ENCODE data around the gene CD6.

The CD6 gene

DNA sequence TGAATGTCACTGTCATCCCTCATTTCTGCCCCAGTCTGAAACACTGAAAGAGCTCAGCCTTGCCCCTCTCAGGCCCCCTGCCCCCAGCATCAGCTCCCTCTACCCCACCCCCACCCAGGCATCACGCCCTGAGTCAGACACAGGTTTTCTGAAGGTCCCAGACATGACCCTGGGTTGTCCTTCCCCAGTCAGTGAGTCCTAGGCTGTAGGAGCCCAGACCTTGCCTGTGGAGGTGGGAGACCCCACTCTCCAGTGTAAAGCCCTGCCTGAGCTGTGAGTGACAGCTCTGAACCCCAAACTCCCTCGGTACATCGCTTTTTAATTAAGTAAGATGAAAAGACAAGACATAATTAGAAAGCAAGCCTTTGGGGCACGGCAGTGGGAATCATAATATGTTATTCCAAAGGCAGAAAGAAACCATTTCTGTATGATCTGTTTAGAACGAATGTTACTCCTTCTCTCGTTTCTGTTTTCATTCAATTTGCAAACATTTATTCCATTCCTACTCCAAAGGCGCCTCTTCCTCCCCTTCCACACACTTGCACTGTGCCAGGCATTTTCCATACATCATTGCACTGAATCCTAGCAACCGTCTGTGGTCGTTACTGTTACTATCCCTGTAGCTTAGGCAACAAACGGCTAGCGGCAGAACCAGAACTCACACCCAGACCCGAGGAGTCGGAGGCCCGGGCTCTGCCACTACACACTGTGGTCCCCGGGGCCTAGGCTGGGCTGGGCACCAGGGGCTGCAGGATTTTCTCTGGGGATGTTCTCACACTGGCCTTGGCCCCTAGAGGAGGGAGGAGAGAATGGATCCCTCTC is 63.4 kb downstream of the CD6 start:
- no peak for DNase-seq

DNA sequence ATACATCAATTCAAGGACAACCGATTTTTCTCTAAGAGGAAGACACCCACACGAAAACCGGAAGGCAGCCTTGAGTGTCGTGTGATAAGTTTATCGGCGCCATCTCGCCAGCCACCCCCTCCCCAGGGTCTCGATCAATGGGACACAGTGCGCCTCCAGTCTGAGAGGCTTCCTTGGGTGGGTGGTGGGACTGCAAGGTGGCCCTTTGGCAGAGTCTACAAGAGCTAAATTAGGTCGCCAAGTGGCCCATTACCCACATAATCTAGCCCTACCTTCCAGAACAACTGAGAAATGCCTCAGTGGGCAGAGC is 64.0 kb downstream of the CD6 start:
- DNase-seq: no peak

DNA sequence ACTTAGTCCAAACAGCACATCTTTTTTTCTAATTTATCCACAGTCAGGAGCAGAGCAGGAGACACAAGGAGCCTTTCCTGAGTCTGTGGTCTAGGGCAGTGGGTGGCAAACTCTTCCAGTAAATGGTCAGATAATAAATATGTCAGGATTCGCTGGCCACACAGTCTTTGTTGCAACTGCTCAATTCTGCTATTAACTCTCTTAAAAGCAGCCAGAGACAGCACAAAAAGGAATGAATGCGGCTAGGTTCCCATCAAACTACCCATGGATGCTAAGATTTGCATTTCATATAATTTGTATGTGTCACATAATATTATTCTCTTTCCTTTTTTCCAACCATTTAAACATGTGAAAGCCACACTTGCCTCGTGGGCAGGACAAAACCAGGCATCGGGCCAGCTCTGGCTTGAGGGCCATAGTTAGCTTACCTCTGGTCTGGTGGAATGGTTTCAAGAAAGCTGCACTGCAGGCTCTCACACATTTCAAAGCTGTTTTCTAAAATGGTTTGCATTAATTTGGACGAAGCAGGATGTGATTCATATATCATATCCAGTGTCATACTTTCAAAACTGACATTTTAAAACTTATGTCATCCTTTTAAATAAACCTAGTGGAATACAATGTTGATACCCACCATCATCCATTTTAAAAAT is 66.1 kb downstream of the CD6 start:
- no peak for DNase-seq

DNA sequence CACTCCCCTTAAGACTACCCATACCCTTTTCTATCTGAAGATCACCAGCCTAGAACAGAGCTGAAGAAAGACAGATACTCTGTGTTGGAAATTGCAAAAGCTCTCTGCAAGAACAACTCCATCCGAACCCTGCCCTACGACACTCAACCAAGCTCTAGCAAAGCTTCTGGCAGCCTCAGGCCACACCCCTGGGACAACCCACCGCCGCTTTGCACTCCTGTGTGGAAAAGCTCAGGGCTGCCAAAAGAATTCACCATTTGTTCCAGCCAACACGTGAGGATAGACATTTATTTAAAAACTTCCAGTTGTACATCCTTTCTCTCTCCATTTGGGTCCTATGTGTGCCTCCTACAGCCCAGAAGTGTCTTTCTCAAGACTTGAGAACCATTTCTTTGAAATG is 68.4 kb downstream of the CD6 start:
- DNase-seq: no peak

DNA sequence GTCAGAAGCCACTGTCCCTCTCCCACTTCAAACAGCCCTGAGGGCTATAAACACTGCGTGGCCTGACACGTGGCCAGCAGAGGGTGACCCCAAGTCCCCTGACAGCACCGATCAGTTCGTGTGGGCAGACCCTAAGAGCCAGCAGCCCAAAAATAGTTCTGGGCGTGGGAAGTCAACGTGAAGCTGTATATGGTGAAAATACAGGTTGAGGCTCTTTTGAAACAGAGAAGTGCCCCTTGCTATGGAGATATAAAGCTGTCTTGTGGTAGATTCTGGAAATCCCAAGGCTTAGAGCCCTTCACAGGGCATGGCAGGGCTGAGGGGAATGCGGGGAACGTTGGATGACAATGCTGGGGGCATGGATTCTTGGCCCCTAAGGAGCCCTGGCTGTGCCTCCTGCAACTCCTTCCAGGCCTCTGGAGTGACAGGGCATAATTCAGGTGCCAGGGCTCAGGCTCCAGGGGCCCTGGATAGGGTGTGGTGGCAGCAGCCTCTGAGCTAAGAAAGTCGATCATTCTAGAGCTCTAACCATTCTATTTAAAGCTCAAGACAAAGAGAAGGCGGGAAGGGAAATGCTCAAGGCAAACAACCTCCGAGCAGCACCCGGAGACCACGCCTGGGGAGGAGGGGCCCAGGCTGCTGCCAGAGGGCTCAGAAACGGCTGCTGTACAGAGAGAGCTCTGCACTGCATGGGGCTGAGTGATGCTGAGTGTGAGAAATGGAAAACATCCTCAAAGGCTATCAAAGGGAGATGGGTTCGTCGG is 70.5 kb downstream of the CD6 start:
- peak; percentile 37 for DNase-seq

DNA sequence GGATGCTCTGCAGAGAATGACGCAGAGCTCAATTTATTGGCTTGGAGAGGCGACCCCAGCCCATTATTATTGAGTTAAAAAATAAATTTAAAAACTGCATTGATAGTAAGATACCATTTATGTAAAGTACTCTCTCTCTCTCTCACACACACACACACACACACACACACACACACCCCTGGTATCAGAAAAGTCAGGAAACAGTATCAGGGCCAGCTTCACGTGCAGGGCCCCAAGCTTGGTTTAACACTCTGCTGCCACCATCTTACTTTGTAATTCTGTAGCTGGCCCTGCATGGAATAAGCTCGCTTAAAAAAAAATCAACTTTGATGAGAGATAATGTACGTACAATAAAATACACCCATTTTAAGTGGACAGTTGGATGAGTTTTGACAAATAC is 71.1 kb downstream of the CD6 start:
- no peak for DNase-seq

DNA sequence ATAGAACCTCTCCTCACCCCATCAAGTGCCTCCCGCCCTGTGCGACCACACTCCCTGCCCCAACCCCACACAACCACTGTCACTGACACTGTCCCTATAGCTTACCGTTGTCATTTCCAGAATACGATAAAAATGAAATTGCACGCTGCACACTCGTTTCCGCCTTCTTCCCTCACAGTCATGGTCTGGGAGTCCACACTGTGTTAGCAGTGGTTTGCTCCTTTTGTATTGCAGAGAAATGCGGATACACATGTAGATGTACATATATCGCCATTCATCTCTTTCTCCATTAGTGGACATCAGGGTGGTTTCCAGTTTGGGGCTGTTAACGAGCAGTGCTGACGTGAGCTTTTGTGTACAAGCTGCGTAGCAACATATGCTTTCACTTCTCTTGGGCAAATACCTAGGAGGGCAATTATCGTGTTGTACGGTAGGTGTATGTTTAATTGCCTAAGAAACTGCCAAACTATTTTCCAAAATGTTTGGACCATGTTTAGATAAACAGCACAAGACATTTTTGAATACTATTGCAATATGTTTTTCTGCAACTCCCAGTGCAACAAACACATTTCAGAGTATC is 71.6 kb downstream of the CD6 start:
- DNase-seq: no peak

DNA sequence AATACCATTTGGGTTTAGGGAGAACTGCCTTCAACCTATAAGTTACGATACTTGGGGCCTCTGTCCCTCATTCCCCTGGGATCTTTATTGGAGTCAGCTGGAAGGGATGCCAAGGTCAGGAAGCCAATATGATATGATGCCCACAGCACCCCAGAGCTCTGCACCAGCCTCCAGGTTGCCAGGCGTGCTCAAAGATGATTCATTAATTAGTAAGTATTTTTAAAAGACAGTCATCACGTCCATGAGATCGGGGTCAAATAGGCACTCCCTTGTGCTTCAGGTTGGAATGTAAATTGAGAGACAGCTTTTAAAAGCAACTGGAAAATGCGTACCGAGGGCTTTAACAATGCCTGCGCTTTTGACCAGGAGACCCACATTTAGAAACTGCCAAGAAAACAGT is 73.8 kb downstream of the CD6 start:
- no peak for DNase-seq

DNA sequence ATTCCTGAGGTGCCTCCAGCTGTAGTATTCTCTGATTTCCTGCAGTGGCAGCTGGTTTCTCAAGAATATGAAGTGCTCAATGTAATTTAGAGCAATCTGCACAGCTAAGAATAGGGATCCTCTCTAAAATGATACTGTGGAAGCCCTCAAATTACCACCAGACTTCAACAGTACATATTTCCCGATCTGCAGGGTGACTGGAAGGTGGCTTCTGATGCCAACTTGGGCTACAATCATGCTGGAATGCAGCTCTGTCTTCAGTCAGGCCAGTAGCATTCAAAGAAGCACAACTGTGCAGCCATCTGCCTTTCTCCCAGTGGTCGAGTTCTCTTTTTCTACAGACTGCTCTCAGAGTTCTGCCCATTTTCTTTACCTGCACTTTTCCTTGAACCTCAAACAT is 75.4 kb downstream of the CD6 start:
- DNase-seq: no peak

DNA sequence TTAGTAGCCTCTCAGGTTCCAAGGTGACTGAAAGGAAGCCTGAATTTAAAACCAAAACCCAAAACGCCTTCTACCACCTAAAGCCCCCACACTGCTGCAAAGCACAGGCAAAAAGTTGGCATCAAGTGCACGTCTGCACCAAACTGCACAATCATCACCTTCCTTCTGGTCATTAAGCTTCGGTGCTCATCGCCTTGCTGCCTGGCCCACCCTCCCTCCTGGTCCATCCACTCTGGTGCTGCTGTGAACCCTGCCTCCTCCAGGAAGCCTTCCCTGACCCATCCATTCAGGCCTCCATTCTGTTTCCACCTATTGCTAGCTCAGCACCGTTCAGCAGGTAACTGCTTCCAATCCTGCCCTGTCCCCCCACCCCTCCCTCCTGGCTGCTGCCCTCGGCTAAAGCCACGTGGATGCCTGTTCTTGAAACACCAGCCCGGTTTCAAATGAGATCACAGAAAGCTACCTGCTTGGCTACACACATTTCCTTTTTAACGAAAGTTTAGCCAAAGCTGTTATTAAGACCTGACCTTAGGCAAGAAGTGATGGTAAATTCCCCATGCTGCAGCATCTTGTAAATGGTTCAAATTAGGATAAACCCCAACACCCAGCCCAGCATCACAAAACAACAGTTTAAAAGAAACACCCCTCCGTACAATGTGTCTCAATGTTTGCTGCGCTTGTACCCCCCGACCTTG is 77.0 kb downstream of the CD6 start:
- no peak for DNase-seq

DNA sequence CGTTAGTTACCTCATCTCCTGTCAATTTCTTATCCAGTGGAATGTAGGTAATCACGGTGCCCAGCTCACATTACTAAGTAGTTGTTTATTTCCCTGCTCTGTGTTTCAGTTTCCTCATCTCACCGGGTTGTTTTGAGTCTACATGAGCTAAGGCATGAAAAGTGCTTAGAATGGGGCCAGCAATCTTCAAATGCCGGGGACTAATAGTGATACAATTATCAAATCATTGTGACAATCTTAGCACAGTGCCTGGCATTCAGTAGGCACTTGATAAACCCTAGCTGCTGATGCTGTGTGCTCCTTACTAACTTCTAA is 77.5 kb downstream of the CD6 start:
- DNase-seq: no peak

DNA sequence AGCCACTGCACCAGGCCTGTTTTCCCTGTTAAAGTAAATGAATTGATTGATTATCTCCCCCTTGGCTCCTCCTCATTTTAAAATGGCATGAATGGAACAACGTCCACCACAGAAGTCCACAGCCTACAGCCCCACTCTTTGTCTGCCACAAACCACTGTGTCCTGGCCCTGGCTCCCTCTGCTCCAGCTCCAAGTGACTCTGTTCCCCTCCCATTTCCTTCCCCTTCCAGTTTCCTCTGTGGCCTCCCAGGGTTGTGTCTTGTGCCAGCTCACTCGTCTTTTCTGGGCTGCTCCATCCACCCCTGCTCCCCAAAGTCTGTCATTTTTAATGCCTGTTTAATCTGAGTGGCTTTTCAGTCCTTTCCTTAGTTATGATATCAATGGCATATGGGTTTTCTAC is 78.4 kb downstream of the CD6 start:
- no peak for DNase-seq

DNA sequence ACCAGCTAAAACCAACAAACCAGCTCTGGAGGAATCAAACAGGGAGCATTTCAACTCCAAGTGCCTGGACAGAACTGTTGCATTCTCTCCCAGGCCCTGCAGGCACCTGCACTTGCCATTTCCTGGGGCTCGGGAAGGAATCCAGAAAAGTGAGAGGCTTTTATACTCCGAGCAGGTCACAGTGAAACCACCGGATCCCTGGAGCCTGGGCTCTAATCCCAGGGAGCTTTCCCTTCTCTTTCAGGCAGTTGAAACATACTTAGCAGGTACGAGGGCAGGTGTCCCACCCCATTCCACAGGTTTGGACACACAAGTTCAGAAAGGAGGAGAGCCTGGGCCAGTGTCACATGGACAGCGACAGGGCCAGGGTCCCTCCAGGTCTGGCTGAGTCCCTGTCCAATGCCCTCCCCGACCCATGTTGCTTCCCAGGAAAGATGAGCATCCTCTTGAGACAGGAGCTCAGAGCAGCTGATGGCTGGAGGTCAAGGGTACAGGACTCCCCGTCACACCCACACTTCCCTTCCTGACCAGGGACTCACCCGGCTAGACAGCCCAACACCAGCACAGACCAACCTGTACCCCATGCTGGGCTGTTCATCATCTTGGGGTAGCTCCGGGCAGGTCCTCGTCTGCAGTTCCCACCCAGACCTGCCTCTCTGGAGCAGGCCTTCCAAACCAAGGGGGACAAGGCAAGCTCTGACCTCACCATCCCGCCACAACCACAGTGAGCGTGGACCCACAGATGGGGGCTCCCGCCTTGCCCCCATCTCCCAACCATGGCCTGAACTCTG is 80.9 kb downstream of the CD6 start:
- no peak for DNase-seq

DNA sequence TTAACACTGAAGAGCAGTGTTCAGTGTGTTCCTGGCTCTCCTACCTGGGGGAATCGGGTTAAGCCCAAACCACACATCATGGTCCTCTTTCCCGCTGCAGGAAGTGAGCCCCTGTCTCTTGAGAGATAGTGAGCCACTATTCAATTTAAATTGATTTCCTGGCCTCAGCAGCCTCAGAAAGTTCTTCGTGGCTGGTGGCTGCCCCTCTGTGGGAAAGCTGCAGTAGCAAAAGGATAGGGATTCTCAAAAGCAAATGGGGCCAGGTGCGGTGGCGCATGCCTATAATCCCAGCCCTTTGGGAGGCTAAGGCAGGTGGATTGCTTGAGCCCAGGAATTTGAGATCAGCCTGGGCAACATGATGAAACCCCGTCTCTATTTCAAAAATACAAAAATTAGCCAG is 81.7 kb downstream of the CD6 start:
- no peak for DNase-seq

DNA sequence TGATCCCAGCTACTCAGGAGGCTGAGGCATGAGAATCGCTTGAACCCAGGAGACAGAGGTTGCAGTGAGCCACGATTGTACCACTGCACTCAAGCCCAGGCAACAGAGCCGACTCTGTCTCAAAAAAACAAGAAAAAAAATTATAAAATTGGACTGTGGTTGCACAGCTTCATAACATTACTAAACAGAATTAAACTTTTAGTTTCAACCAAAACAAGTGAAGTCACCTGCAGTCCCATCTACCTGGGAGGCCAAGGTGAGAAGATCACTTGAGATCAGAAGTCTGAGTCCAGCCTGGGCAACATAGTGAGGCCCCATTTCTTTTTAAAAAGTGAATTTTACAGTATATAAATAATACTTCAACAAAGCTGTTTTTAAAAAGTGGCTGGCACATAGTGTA is 83.0 kb downstream of the CD6 start:
- DNase-seq: no peak

DNA sequence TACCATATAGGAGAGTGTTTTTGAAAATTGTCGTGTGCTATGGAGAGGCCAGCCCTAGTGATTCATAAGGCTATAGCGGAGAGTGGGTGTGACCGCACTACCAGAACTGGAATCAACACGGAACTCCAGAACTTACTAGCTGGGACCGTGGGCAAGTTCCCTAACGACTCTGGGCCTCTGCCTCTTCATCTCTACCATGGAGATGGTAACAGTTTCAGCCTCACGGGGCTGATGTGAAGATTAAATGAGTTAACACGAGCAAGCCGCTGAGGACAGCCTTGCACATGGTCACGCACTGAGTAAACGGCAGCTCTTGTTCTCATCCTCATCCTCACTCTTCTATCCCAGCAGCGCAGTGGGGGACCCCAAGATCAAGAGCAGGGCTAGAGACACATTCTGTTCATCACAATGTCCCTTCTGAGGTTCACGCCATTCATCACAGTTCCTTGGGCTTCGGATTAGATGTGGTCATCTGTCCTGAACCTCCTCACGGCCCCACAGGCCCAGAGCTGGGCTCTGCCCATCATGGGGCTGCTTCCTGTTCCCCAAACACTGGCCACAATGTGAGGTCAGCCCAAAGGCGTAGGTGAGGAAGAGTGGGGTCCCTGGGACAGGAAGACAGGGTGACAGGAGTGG is 83.6 kb downstream of the CD6 start:
- no peak for DNase-seq

DNA sequence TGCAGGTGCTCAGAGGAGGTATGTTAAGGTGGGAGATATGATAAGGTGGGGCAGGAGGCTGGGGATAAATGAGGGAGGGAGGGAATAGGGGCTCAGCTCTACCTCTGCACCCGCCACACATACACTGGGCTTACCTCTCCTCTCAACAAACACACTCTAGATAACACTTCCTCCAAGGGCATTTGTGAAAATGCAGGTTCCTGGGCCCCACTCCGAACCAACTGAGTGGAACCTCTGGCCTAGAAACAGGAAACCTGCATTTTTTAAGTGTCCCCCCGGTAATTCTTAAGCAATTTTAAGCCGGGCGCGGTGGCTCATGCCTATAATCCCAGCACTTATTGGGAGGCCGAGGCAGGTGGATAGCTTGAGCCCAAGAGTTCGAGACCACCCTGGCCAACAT is 84.3 kb downstream of the CD6 start:
- no peak for DNase-seq

DNA sequence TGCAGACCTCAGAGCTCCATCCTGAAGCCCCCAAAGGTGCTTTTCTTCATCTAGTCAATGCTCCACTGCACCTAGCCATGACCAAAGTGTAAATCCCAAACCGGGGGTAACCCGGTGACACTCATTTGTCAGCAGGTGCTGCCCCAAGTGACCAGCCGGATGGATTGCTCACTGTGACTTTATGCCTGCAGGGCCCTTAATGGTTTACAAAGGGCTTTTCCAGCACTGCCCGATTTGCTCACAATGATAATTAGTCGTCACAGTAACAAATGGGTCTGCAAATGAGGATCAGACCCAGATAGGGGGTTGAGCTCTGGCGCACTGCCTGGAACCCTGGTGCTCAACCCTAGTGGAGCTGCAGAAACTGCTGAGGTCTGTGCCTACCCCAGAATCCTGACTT is 85.1 kb downstream of the CD6 start:
- no peak for DNase-seq

DNA sequence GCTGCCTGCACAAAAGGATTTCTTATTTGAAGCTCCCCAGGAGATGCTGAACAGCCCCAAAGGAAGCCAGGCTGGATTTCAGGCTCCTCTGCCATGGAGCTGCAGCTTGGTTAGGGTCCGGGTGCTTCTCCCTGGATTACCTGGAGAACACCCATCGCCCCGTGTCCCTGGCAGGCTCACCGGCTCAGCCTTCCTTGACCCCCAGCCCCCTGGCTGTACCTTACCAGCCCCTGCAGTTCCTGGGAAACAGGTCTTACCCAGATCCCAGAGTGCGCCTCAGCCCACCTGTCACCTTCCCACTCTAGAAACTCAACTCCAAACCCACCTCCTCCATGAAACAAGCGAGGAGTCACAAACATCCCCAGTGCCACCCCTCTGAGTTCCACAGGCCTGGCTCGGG is 85.5 kb downstream of the CD6 start:
- DNase-seq: no peak

DNA sequence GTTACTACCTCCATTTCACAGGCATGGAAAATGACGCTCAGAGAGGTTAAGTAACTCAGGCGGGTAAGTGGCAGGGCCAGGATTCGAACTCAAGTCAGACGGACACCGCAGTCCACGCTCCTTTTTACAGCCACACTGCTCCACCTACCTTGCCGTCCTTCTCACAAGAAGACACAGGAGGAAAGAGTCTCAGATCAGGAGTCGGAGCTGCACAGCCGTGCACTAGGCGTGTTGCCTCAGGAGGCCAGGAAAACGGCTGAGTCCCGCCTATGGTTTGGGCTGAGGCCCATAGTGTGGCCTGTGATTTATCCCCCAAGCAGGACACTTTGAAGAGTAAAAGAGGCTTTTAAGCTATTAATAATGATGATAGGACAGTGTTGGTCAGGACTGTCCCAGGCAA is 86.1 kb downstream of the CD6 start:
- DNase-seq: no peak

DNA sequence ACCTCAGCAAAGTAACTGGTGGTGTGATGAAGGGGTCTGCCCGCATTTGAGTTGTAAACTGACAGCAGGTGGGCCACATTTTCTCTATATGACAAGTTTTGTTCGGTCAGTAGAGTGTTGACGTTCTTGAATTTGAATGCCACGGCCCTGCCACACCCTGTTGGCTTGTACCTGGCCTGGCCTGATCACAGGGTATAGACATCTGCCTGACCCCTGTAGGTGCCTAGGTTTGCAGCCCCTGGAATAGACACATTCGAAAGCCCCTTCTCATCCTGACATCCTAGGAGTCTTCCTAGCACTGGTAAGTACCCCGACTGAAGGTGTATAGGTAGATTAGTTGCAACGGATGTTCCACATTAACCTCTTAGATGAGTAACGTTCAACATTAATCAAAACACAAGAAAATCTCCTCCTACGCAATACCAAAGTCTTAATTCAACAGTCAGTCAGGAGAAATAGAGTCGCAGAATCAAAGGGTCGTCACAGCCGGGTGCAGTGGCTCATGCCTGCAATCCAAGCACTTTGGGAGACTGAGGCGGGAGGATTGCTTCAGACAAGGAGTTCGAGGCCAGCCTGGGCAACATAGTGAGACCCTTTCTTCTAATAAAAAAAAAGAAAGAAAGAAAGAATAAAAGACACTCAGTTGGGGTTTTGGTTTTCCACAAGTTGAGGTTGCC is 87.2 kb downstream of the CD6 start:
- no peak for DNase-seq

All from activated gamma-delta T cell (primary cell).